Measurements from ENCODE around the gene GPR153. TPM values are rescaled to one million over a fixed set of nuclear protein-coding genes. Genes with fewer than 3 reads are reported as not detected.

Gene GPR153
- total and polyA plus RNA-seq, 2 of the 13 experiments (the other 11 are each of a cell fraction or from before 2014, with no cell fraction given): 0.22 to 0.31 TPM

- TF ChIP-seq ZBTB4 (CRISPR knock-in tag; IDR thresholded peaks at IDR 0.05; ENCODE audit: borderline replicate concordance) (0 out of 2 replicates have a peak, but pooled peaks have one; percentile 10), MTA1 (CRISPR knock-in tag; IDR thresholded peaks at IDR 0.05; ENCODE audit: borderline replicate concordance) (no peak), YEATS4 (CRISPR knock-in tag; IDR thresholded peaks at IDR 0.05; ENCODE audit: borderline replicate concordance) (no peak), ZNF768 (CRISPR knock-in tag; IDR thresholded peaks at IDR 0.05) (peak; percentile 27; the same call in 1 of the 2 replicates), ZNF841 (CRISPR knock-in tag; IDR thresholded peaks at IDR 0.05; ENCODE audit: borderline replicate concordance) (no peak), ZNF431 (CRISPR knock-in tag; IDR thresholded peaks at IDR 0.05; ENCODE audit: borderline replicate concordance, low read depth) (0 out of 2 replicates have a peak, but pooled peaks have one; percentile 38), HINFP (CRISPR knock-in tag; IDR thresholded peaks at IDR 0.05; ENCODE audit: low read depth) (peak; percentile 13; the same call in 1 of the 2 replicates), CREB1 (IDR thresholded peaks at IDR 0.05) (peak; percentile 41; the same call in 1 of the 2 replicates), CREB1 (CRISPR knock-in tag; IDR thresholded peaks at IDR 0.05) (peak; percentile 56; the same call in 1 of the 2 replicates), ZNF558 (CRISPR knock-in tag; IDR thresholded peaks at IDR 0.05; ENCODE audit: borderline replicate concordance) (peak; percentile 33; the same call in 1 of the 2 replicates), MYC (CRISPR knock-in tag; IDR thresholded peaks at IDR 0.05; ENCODE audit: borderline replicate concordance) (0 out of 2 replicates have a peak, but pooled peaks have one; percentile 20), ZNF784 (CRISPR knock-in tag; IDR thresholded peaks at IDR 0.05; ENCODE audit: borderline replicate concordance) (peak; percentile 67; the same call in 1 of the 2 replicates), CREM (IDR thresholded peaks at IDR 0.05) (peak; percentile 34; the same call in 1 of the 2 replicates), CREM (CRISPR knock-in tag; IDR thresholded peaks at IDR 0.05) (no peak), ZNF788 (CRISPR knock-in tag; IDR thresholded peaks at IDR 0.05; ENCODE audit: borderline replicate concordance) (no peak), SMARCE1 (IDR thresholded peaks at IDR 0.05; ENCODE audit: borderline replicate concordance) (no peak), FOXO4 (CRISPR knock-in tag; conservative IDR thresholded peaks at IDR 0.05) (0 out of 2 replicates have a peak, but pooled peaks have one; percentile 50), CBX5 (CRISPR knock-in tag; IDR thresholded peaks at IDR 0.05; ENCODE audit: borderline replicate concordance) (no peak)
- TF ChIP-seq, protein P1, sequence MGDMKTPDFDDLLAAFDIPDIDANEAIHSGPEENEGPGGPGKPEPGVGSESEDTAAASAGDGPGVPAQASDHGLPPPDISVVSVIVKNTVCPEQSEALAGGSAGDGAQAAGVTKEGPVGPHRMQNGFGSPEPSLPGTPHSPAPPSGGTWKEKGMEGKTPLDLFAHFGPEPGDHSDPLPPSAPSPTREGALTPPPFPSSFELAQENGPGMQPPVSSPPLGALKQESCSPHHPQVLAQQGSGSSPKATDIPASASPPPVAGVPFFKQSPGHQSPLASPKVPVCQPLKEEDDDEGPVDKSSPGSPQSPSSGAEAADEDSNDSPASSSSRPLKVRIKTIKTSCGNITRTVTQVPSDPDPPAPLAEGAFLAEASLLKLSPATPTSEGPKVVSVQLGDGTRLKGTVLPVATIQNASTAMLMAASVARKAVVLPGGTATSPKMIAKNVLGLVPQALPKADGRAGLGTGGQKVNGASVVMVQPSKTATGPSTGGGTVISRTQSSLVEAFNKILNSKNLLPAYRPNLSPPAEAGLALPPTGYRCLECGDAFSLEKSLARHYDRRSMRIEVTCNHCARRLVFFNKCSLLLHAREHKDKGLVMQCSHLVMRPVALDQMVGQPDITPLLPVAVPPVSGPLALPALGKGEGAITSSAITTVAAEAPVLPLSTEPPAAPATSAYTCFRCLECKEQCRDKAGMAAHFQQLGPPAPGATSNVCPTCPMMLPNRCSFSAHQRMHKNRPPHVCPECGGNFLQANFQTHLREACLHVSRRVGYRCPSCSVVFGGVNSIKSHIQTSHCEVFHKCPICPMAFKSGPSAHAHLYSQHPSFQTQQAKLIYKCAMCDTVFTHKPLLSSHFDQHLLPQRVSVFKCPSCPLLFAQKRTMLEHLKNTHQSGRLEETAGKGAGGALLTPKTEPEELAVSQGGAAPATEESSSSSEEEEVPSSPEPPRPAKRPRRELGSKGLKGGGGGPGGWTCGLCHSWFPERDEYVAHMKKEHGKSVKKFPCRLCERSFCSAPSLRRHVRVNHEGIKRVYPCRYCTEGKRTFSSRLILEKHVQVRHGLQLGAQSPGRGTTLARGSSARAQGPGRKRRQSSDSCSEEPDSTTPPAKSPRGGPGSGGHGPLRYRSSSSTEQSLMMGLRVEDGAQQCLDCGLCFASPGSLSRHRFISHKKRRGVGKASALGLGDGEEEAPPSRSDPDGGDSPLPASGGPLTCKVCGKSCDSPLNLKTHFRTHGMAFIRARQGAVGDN (CRISPR knock-in tag; IDR thresholded peaks at IDR 0.05): peak; percentile 16
Measured at GRCh38 chr1:6235296-6235677, 25.6 kb downstream of the GPR153 start (continued).

All from HepG2 (cell line).